Measurements from ENCODE around the gene KRTAP12-1. TPM values are rescaled to one million over a fixed set of nuclear protein-coding genes. Genes with fewer than 3 reads are reported as not detected.
"Not testable (repeated sequence)": the region's sequence is repeated elsewhere in the genome, so short reads cannot be mapped to it uniquely, and the experiment has no call there.

KRTAP12-1 gene
- total RNA-seq, 2 donors from 2014 or later = not detected

DNA sequence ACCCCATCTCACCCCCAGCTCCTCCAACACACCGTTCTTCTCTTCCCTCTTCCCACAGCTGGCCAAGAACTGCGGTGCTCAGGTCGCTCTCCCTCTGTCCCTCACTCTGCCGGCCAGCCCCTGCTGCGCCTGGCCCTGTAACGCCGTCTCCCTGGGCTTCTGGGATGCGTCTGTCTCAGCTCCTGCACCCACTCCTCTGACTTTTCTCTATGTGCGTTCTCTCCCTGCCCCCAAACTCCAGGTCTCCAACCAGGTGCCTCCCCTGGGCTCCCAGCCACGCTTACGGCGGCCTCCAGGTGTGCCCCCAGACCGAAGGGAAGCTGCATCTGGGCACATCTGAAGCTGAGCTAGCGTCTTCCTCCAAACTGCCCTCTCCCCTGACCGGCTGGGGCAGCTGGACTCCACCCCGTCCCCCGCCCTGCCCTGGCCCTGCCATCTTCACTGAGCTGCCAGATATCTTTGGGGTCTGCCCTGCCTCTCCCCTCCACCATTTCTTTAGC is 17.6 kb upstream of the KRTAP12-1 start:
- H3K9me3 ChIP-seq = no peaks in the 10 kb centered on the region
- H3K4me1 ChIP-seq = no peaks in the 10 kb centered on the region
- no peak overlapping the region for H3K27ac ChIP-seq
- DNase-seq = no peak
- intact Hi-C loops (cut with DNase I) = no loop called here
- peaks cover 0 to 5% of the 10 kb centered on the region in 2 donors for H3K27me3 ChIP-seq
- TF ChIP-seq, protein P1, sequence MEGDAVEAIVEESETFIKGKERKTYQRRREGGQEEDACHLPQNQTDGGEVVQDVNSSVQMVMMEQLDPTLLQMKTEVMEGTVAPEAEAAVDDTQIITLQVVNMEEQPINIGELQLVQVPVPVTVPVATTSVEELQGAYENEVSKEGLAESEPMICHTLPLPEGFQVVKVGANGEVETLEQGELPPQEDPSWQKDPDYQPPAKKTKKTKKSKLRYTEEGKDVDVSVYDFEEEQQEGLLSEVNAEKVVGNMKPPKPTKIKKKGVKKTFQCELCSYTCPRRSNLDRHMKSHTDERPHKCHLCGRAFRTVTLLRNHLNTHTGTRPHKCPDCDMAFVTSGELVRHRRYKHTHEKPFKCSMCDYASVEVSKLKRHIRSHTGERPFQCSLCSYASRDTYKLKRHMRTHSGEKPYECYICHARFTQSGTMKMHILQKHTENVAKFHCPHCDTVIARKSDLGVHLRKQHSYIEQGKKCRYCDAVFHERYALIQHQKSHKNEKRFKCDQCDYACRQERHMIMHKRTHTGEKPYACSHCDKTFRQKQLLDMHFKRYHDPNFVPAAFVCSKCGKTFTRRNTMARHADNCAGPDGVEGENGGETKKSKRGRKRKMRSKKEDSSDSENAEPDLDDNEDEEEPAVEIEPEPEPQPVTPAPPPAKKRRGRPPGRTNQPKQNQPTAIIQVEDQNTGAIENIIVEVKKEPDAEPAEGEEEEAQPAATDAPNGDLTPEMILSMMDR (IDR thresholded peaks at IDR 0.05) = no peak
- no peak for TF ChIP-seq POLR2A (IDR thresholded peaks at IDR 0.05)
- no peaks in the 10 kb centered on the region for H3K36me3 ChIP-seq (replicated peaks in 1 of 2; ENCODE audit: insufficient read depth in 1 of 2, low read depth in 2 of 2)
- ATAC-seq = no peak
- WGBS, 2 donors = 40 to 58% methylated on average over 17 of the region's 17 CpGs
- H3K4me3 ChIP-seq = no peak overlapping the region

DNA sequence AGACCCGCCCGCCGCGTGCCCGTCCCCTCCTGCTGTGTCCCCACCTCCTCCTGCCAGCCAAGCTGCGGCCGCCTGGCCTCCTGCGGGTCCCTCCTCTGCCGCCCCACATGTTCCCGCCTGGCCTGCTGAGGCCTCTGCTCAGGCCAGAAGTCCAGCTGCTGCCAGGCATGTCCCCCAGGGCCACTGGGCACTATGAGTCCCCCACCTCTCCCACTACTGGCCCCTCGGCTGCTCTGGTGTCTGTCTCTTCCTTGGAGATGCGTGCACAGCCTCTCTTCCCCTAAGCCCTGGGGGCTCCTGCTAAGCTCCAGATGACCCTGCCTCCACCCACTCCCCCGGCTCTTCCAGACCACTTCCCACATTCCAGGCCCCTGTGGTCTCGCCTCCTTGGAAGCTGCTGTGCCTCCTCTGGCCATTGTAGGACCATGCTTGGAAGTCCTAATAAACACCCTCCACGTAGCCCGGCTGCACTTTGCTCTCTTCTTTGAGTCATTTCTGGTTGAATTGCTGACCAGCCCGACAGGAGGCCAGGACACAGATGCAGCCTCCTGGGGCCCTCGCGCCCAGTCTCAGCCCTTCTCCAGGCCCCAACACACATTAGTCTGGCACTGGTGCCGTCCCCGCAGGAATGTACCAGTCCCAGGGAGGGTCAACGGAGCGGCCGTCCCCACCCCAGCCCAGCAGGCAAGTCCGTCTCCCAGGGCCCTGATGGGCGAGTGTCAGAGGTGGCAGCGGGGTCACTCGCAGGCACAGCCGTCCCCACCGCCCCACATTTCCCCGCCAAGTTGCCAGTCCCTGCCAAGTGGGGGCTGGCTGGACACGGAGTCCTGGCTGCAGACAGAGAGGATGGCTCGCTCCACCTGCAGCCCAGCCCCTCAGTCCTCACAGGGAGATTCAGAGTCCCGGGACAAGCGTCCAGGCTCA is 16.1 kb upstream of the KRTAP12-1 start:
- no peak for ATAC-seq
- Histone ChIP-seq H3K4me1 (no peaks in the 10 kb centered on the region), H3K9me3 (no peaks in the 10 kb centered on the region), H3K27ac (no peak overlapping the region), H3K36me3 (replicated peaks in 1 of 2; ENCODE audit: insufficient read depth in 1 of 2, low read depth in 2 of 2) (no peaks in the 10 kb centered on the region), H3K27me3 (peaks cover 0 to 5% of the 10 kb centered on the region in 2 donors), H3K4me3 (no peak overlapping the region)
- TF ChIP-seq, protein P1 (IDR thresholded peaks at IDR 0.05) = no peak
- TF ChIP-seq POLR2A (IDR thresholded peaks at IDR 0.05) = no peak
- intact Hi-C loops (cut with DNase I) = no loop called here
- no peak for DNase-seq
- WGBS, 2 donors = 28 to 29% methylated on average over 32 to 35 of the region's 35 CpGs

DNA sequence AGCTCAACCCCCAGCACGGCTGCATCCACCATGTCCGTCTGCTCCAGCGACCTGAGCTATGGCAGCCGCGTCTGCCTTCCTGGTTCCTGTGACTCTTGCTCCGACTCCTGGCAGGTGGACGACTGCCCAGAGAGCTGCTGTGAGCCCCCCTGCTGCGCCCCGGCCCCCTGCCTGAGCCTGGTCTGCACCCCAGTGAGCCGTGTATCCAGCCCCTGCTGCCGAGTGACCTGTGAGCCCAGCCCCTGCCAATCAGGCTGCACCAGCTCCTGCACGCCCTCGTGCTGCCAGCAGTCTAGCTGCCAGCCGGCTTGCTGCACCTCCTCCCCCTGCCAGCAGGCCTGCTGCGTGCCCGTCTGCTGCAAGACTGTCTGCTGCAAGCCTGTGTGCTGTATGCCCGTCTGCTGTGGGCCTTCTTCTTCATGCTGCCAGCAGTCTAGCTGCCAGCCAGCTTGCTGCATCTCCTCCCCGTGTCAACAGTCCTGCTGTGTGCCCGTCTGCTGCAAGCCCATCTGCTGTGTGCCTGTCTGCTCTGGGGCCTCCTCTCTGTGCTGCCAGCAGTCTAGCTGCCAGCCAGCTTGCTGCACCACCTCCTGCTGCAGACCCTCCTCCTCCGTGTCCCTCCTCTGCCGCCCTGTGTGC is 15.3 kb upstream of the KRTAP12-1 start, which contains the start of gene KRTAP10-12:
TSS of gene KRTAP10-12 (plus strand) at position 1 of the 639 bp plus-strand sequence. CDS start at position 31, 30 bp downstream.
- H3K4me1 ChIP-seq; H3K9me3 ChIP-seq; H3K4me3 ChIP-seq; H3K36me3 ChIP-seq (replicated peaks in 1 of 2; ENCODE audit: insufficient read depth in 1 of 2, low read depth in 2 of 2); DNase-seq; H3K27me3 ChIP-seq; ATAC-seq; intact Hi-C loops (cut with DNase I); H3K27ac ChIP-seq: not testable (repeated sequence)
- WGBS, 2 donors = 15 to 33% methylated on average over 9 to 19 of the region's 21 CpGs

DNA sequence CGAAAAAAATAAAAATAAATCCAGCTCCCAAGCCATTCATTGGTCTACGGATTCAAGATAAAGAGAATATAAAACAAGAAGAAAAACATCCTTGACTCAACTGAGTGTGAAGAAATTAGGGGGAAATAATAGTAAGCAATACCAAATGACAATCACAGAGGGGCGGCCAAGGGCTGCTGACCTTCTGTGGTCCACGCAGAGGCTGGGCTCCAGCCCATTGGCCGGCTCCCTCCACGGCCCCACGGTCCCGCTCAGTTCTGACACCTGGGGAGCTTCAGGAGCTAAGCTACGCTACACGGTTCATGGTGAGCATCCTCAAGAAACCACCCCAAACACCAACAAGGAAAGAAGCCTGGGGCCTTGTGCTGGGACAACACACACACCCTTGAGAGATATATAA is 14.6 kb upstream of the KRTAP12-1 start:
- no peak for TF ChIP-seq POLR2A (IDR thresholded peaks at IDR 0.05)
- TF ChIP-seq, protein P1 (IDR thresholded peaks at IDR 0.05) = no peak
- peaks cover 0 to 5% of the 10 kb centered on the region in 2 donors for H3K27me3 ChIP-seq
- no peaks in the 10 kb centered on the region for H3K9me3 ChIP-seq
- no peaks in the 10 kb centered on the region for H3K36me3 ChIP-seq (replicated peaks in 1 of 2; ENCODE audit: insufficient read depth in 1 of 2, low read depth in 2 of 2)
- H3K4me1 ChIP-seq = no peaks in the 10 kb centered on the region
- 53 to 63% methylated on average over 9 to 10 of the region's 10 CpGs for WGBS, 2 donors
- H3K4me3 ChIP-seq = no peak overlapping the region
- H3K27ac ChIP-seq = no peak overlapping the region
- ATAC-seq = no peak
- intact Hi-C loops (cut with DNase I) = no loop called here
- no peak for DNase-seq

DNA sequence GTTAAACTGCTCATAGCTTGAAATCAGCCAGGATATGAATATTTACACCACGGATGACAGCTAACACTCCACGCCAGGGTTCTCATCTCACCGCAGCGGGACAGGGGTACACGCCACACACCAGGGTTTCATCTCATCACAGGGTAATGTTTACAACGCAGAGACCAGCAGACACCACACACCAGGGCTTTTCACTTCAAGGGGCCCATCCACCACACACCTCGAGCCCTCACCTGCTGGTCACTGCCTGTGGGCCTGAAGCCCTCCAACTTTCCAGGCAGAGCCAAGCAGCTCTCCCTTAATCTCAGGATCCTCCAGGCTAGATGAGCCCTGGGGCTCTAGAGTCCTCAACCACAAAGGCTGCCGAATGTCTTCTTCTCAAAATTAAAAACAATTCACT is 13.7 kb upstream of the KRTAP12-1 start:
- no peak for DNase-seq
- Histone ChIP-seq H3K36me3 (replicated peaks in 1 of 2; ENCODE audit: insufficient read depth in 1 of 2, low read depth in 2 of 2) (no peaks in the 10 kb centered on the region), H3K4me3 (no peak overlapping the region), H3K9me3 (no peaks in the 10 kb centered on the region), H3K27me3 (peaks cover 0 to 5% of the 10 kb centered on the region in 2 donors), H3K27ac (no peak overlapping the region), H3K4me1 (no peaks in the 10 kb centered on the region)
- 70 to 77% methylated on average over 8 of the region's 8 CpGs for WGBS, 2 donors
- intact Hi-C loops (cut with DNase I) = no loop called here
- TF ChIP-seq, protein P1 (IDR thresholded peaks at IDR 0.05) = no peak
- TF ChIP-seq POLR2A (IDR thresholded peaks at IDR 0.05) = no peak
- ATAC-seq = no peak

Measured in body of pancreas (tissue), 4 donors.